Uterus (tissue), 4 donors: ENCODE data around the gene GORAB. TPM values are rescaled to one million over a fixed set of nuclear protein-coding genes. Genes with fewer than 3 reads are reported as not detected.

Source experiments
- DNase-seq, 2 donors: peaks; one replicate each; pipeline ENCODE4 v3.0.0-alpha.2; 2019 to 2020
- H3K27ac ChIP-seq, 2 donors: fragments of 200-600 bp; sonication (generic); 1 replicate in 1 of 2; 2 replicates in 1 of 2; pipeline ENCODE4 v1.5.1; 2016 to 2018
- H3K27me3 ChIP-seq, 2 donors: fragments of 200-600 bp; sonication (generic); one replicate each; pipeline ENCODE4 v1.5.1; 2018 to 2019; ENCODE audit warnings: control low read depth in 1 of 2
- H3K36me3 ChIP-seq, 2 donors: fragments of 200-600 bp; sonication (generic); one replicate each; pipeline ENCODE4 v1.5.1; 2019; ENCODE audit warnings: control low read depth in 1 of 2
- H3K4me1 ChIP-seq, 2 donors: fragments of 200-600 bp; sonication (generic); one replicate each; pipeline ENCODE4 v1.5.1; 2018 to 2019; ENCODE audit warnings: control low read depth in 1 of 2
- H3K4me3 ChIP-seq, 2 donors: fragments of 200-600 bp; sonication (generic); 1 replicate in 1 of 2; 2 replicates in 1 of 2; pipeline ENCODE4 v1.5.1; 2018 to 2019; ENCODE audit warnings: mild to moderate bottlenecking in 1 of 2
- H3K9me3 ChIP-seq, 2 donors: fragments of 200-600 bp; sonication (generic); one replicate each; pipeline ENCODE4 v1.5.1; 2019; ENCODE audit warnings: control low read depth in 1 of 2
- CTCF ChIP-seq, 4 experiments: fragments of 200-600 bp in 2 of 4; fragments of 450-650 bp in 2 of 4; sonication (generic) in 2 of 4; IDR thresholded peaks; one replicate each; pipeline ENCODE4 v1.5.1; 2016 to 2019; ENCODE audit warnings: antibody characterized with exemption in 4 of 4, mild to moderate bottlenecking in 2 of 4, moderate library complexity in 1 of 4
- POLR2A ChIP-seq, 2 donors: fragments of 450-650 bp; IDR thresholded peaks; one replicate each; pipeline ENCODE4 v1.6.1; 2016; ENCODE audit warnings: antibody characterized with exemption in 2 of 2, mild to moderate bottlenecking in 1 of 2, moderate library complexity in 1 of 2
- intact Hi-C: fragments of 100-400 bp; cut with DNase I; formaldehyde crosslinking; loops from one replicate; pipeline ENCODE4 v1.15.1; 2023; ENCODE audit warnings: low total_unique reads
- total RNA-seq, 4 donors: library from RNA; depleted of rRNA in 3 of 4; stranded (reverse); fragments of >200 nt in 3 of 4; gene quantifications; one replicate each; pipeline versions ENCODE4 v1.1.0 to v1.2.4, GENCODE V29; 2014 to 2023
- donor health status: DM: yes; HTN: yes; CAD: no.

Gene GORAB
- total RNA-seq, 4 donors from 2014 or later = 3.1 to 26.9 (median 10.6) TPM

- peaks cover 2 to 6% of the 10 kb centered on the region in 2 donors for H3K4me1 ChIP-seq
- H3K4me3 ChIP-seq = no peak overlapping the region
- no peaks in the 10 kb centered on the region for H3K27me3 ChIP-seq
- no peak for DNase-seq
- TF ChIP-seq CTCF (IDR thresholded peaks at IDR 0.05) (no peak), POLR2A (IDR thresholded peaks at IDR 0.05) (no peak)
- no peaks in the 10 kb centered on the region for H3K9me3 ChIP-seq
- no peak overlapping the region for H3K27ac ChIP-seq
- no peaks in the 10 kb centered on the region for H3K36me3 ChIP-seq
- intact Hi-C loops = no loop called here
Measured at GRCh38 chr1:170537798-170538503, 6.0 kb downstream of the GORAB start.

GRCh38 chr1:170538687-170539086 is 6.7 kb downstream of the GORAB start:
- intact Hi-C loops = no loop called here
- H3K36me3 ChIP-seq = no peaks in the 10 kb centered on the region
- no peak for DNase-seq
- no peaks in the 10 kb centered on the region for H3K27me3 ChIP-seq
- no peak overlapping the region for H3K27ac ChIP-seq
- TF ChIP-seq CTCF (IDR thresholded peaks at IDR 0.05) (no peak), POLR2A (IDR thresholded peaks at IDR 0.05) (no peak)
- H3K4me1 ChIP-seq = peaks cover 0 to 6% of the 10 kb centered on the region in 2 donors
- H3K9me3 ChIP-seq = no peaks in the 10 kb centered on the region
- H3K4me3 ChIP-seq = no peak overlapping the region

GRCh38 chr1:170539154-170539553 is 7.2 kb downstream of the GORAB start:
- H3K27ac ChIP-seq = no peak overlapping the region
- H3K27me3 ChIP-seq = no peaks in the 10 kb centered on the region
- no peaks in the 10 kb centered on the region for H3K36me3 ChIP-seq
- no peak for DNase-seq
- TF ChIP-seq CTCF (IDR thresholded peaks at IDR 0.05) (no peak), POLR2A (IDR thresholded peaks at IDR 0.05) (no peak)
- H3K4me1 ChIP-seq = peaks cover 0 to 6% of the 10 kb centered on the region in 2 donors
- no peak overlapping the region for H3K4me3 ChIP-seq
- intact Hi-C loops = no loop called here
- no peaks in the 10 kb centered on the region for H3K9me3 ChIP-seq

- H3K27ac ChIP-seq = no peak overlapping the region
- no peak overlapping the region for H3K4me3 ChIP-seq
- H3K27me3 ChIP-seq = no peaks in the 10 kb centered on the region
- no peaks in the 10 kb centered on the region for H3K9me3 ChIP-seq
- no peak for DNase-seq
- TF ChIP-seq CTCF (IDR thresholded peaks at IDR 0.05) = no peak
- TF ChIP-seq POLR2A (IDR thresholded peaks at IDR 0.05) = no peak
- intact Hi-C loops = no loop called here
- no peaks in the 10 kb centered on the region for H3K36me3 ChIP-seq
- H3K4me1 ChIP-seq = no peaks in the 10 kb centered on the region
Measured at GRCh38 chr1:170544624-170545023, 12.7 kb downstream of the GORAB start.

GRCh38 chr1:170545476-170545875 is 13.5 kb downstream of the GORAB start:
- H3K36me3 ChIP-seq = no peaks in the 10 kb centered on the region
- no peak overlapping the region for H3K4me3 ChIP-seq
- no peaks in the 10 kb centered on the region for H3K4me1 ChIP-seq
- intact Hi-C loops = no loop called here
- no peak overlapping the region for H3K27ac ChIP-seq
- TF ChIP-seq CTCF (IDR thresholded peaks at IDR 0.05) = no peak
- TF ChIP-seq POLR2A (IDR thresholded peaks at IDR 0.05) = no peak
- H3K9me3 ChIP-seq = no peaks in the 10 kb centered on the region
- DNase-seq = no peak
- no peaks in the 10 kb centered on the region for H3K27me3 ChIP-seq
